SHP77 treated with DMSO at 0.1 percent for 48 hours (cell line): Measurements from ENCODE around the gene NSFL1C.

Experiments
- DNase-seq: peaks from one replicate; lab custom pipeline; 2025; lab: John Stamatoyannopoulos, UW

Gene NSFL1C

DNA sequence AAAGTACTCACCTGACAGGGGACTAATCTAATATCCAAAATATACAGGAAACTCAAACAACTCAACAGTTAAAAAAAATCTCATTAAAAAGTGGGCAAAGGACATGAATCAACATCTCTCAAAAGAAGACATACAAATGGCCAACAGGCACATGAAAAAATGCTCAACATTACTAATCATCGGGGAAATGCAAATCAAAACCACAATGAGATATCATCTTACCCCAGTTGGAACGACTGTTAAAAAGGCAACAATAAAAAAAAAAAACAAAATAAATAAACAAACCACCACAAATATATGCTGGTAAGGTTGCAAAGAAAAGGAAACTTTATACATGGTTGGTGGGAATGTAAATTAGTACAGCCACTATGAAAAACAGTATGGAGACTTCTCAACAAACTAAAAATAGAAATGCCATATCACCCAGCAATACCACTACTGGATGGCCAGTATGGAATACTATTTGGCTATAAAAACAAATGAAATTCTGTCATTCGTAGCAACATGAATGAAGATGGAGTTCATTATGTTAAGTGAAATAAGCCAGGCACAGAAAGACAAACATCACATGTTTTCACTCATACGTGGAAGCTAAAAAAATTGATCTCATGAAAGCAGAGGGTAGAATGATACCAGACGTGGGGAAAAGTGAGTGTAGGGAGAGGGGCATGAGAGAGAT, 17.9 kb upstream of the NSFL1C start:
- DNase-seq = no peak

DNA sequence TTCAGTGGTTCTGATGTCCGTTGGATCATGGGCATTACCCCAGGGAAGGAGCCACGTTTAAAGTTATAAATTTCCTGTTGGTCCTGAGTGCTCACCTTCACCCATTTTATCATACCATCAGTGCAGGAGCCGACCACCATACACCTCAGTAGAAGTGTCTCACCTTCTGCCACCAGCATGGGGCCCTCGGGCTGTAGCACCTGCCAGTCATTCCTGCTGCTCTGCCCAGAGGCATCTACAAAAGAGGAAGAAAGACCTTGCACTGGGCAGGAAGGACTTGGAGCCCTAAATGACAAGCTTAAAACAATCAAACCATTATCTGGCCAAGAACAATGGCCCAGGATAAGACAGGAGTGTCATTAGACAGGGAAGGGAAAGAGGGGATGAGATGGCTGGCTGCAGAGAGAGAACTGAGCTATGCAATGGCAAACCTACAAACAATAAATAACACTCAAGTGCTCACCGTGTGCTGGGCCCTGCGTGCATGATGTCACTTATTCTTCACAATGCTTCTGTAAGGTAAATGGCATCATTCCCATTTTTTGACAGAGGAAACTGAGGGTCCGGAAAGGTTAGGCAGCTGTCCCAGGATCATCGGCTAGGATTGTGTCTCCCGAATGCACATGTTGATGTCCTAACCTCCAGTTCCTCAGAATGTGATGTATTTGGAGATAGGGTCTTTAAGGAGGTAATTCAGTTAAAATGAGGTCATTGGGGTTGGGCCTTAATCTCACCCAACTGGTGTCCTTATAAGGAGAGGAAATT, 13.4 kb upstream of the NSFL1C start:
- DNase-seq = no peak

DNA sequence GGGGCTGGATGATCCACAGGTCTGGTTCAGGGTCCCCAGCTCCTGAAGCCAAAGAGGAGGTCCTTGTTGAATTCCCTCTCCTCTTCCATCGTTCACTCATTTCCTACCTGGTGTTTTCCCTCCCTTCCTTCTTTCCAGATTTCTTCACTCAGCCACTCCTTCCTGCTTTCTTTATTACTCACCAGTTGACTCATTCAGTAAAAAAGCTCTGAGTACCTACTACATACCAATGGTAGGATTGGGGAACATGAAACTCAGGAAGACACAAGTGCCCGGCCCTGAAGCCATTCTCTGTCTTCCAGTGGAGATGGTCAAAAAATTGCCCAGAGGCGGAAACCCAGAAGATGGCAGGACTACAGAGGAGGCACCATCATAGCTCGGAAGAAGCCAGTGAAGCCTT, 11.9 kb upstream of the NSFL1C start:
- no peak for DNase-seq

DNA sequence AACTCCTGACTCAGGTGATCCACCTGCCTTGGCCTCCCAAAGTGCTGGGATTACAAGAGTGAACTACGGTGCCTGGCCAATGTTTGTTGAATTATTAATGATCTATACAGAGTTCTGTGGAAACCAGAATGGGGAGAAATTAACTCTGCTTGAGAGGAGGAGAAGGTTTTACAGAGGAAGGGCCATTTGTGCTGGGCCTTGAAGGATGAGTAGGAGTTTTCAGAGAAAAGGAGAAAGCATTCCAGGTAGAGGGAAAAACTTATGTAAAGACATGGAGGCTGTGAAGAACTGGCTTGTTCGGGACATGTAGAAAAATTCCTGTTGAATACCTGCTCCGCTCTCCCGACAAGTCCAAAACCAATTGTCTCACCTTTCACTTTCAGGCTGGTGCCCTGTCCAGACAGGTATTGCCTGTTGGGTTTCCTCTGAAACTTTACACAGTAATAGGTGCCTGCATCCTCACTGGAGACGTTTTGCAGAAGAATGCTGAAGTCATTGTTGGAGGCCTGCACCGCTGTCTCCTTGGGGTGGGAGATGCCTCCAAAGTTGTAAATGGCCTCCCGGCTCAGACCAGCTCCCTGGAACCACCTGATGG, 11.3 kb upstream of the NSFL1C start:
- DNase-seq = no peak

DNA sequence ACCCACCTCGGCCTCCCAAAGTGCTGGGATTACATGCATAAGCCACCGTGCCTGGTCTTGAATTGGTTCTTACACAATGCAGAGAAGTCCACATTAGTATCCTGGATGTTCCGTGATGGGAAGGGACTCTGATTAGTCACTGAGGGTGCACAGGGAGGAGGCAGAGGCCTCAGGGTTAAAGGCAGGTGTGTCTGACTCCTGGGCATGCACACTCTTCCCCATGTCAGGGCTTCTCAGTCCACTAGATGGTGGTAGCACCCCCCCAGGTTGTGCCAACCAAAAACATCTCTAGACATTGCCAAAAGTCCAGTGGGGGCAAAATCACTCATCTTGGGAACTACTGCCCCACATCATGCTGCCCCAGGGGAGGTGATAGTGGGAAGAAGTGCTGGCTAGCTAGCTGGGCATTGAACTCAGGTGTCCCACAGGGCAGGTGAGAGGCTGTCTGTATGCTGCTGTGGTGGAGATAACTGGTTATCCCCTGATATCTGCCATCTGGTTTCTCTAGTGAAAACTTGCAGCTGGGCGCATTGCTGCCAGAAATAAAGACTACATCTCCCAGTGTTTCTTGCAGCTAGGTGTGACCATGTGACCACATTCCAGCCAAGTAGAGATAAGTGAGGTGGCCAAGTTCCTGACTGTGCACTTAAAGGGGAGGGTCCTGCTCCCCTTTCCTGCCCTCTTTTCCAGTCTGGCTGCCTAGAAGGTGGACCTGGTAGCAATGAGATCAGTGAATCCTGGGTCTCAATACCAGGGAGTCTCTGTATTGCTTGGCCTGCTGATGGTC, 8.4 kb upstream of the NSFL1C start:
- DNase-seq = no peak

DNA sequence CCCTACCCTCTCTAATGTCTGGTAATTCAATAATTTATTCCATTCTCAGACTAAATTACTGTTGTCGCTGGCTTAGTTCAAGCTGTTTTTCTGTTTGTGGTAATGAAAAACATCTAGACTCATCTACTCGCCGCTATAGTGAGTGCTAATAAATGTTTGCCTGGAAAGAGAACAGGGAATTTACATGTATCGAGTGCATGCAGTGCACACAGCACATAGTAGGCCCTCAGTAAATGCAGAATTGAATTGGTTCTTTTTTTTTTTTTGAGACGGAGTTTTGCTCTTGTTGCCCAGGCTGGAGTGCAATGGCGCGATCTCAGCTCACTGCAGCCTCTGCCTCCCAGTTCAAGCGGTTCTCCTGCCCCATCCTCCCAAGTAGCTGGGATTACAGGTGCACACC, 7.7 kb upstream of the NSFL1C start:
- DNase-seq = no peak

DNA sequence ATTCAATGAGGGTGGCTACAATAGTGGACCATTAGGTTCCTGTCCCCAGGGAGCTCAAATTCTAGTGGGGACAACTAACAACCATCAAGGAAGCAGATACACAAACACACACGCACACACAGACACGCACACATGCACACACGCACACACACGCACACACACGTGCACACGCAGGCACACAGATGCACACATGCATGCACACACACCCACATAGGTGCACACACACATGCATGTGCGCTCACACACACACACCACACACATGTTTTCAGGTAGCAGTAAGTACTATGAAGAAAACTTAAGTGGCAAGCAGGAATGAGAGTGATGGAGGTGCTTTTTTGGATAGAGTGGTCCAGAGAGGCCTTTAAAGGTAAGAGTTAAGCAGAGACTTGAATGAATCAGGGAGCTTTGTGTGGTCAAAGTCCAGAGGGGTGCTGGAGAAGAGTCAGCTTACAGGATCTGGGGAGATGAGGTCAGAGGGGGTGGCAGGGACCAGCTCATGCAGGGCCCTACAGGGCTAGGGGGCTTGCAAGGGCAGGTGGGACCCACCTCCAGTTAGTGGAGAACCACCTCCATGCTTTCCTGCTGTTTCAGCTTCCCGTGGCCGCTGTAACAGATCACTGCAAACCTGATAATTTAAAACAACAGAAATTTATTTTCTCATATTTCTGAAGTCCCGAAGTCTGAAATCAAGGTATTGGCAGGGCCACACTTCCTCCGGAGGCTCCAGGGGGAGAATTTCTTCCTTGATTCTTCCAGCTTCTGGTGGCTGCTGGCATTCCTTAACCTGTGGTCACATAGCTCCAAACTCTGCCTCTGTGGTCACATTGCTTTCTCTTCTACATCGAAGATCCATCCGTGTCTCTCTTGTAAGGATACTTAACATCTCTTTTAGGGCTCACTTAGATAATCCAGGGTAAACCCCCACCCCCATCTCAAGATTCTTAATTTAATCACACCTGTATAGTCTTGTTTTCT, 6.9 kb upstream of the NSFL1C start:
- DNase-seq = no peak

DNA sequence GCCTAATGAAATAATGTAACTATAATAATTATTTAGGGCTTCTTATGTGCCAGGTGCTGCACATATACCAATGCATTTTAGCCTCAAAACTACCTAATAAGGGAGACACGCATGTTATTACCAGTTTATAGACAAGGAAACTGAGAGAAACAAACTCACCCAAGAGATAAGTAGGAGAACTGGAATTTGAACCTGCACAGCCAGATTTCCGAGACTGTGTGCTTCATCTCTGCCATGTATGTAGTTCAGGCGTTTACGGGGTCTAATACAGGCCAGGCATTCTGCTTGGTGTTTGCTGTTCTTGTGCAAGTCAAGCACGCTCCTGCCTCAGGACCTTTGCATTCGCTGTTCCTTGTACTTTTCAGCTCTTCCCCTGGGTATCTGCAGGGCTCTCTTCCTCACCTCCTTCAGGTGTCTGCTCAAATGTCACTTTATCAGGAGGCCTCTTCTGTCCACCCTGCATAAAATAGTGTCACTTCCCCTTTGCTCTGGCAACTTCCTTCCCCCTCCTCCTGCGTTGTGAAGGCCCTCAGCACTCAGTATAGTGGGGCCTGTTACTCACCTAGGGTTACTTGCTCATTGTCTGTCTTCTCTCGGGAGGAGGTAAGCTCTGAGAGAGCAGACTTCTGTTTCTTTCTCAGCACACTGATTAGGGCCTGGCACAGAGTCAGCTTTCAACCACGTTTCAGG, 6.1 kb upstream of the NSFL1C start:
- no peak for DNase-seq

DNA sequence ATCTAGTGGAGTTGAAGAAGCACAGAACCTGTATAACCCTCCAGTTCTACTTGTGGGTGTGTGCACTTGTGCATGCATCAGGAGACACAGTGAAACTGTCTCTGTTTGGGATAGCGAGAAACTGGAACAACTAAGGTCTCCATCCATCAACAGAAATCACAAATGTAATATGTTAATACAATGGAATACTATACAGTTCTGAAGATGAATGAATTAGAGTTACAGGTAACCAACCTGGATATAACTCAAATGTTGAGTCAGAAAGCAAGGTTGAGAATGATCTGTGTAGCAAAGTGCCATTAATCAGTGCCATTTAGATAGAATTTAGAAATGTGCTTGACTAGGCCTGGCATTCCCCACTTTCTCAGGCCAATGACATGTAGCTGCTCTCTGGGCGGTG, 4.6 kb upstream of the NSFL1C start:
- DNase-seq = no peak

DNA sequence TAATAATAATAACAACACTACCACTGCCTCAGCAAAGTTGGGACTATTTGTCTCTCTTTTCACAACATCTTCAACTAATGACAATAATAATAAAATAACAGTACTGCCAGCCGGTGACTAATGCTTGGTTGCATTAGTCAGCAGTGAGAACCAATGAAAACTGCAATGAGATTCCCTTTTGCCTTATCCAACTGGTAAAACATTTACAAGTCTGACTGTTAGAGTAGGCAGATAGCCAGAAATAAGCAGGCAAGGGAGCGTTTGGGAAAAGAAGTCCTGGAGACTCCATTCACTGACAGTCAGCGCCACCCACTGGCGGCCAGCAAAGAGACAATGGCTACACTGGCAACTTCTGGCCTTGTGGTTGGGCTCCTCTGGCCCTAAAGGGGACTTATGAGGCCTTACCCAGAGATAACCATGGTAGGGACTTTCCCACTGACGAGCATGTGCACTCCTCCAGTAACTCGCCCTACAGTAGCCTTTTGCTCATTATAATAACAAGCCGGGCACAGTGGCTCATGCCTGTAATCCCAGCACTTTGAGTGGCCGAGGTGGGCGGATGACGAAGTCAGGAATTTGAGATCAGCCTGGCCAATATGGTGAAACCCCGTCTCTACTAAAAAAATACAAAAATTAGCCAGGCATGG, 3.4 kb upstream of the NSFL1C start:
- peak; percentile 82 for DNase-seq

DNA sequence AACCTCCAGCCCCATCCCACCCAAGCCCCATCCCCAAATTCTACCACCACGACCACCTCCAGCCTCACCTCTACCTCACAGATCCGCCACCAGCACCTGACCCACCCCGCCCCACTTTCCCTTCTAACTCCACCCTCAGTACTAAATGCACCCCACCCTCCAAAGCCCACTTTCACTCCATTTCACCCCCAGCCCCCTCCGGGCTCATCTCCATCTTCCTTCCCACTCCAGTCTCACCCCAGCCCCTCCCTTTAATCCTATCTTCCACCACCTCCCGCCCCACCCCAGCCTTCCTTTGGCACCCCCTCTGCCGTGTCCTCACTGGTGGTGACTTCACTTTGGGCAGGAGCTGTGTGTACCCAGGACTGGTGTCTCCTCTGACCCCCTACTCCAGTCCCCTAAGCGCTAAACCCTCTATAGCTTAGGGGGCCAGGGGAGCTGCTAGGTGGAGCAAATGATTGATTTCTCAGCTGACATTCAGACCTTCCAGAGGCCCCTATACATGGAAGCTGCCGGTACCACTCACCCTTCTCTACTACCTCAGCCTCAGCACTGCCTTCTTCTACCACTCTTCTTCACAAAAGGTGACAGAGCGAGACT, 2.8 kb upstream of the NSFL1C start:
- no peak for DNase-seq

DNA sequence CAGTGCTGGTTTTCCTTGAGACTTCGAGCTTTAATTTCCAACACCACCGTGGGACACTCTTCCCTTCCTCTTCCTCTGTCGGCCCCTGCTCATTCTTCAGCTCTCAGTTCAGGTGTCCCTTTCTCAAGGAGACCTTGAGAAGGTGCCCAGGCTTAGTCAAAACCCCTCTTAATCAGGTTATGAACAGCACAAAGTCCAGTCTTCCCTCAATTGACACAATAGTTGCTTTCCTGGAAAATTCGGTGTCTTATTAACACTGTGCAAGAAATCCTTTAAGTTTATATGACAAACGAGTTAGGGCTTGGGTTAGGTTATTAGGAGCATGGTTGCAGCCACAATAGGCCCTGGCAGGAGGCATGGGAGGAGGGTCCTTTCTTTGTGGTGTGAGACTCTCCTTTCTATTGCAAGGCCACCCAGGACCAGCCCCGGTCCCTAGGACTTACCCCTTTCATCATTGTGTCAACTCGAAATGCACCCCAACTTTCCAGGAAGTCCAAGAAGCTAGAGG, 1.5 kb upstream of the NSFL1C start:
- no peak for DNase-seq

DNA sequence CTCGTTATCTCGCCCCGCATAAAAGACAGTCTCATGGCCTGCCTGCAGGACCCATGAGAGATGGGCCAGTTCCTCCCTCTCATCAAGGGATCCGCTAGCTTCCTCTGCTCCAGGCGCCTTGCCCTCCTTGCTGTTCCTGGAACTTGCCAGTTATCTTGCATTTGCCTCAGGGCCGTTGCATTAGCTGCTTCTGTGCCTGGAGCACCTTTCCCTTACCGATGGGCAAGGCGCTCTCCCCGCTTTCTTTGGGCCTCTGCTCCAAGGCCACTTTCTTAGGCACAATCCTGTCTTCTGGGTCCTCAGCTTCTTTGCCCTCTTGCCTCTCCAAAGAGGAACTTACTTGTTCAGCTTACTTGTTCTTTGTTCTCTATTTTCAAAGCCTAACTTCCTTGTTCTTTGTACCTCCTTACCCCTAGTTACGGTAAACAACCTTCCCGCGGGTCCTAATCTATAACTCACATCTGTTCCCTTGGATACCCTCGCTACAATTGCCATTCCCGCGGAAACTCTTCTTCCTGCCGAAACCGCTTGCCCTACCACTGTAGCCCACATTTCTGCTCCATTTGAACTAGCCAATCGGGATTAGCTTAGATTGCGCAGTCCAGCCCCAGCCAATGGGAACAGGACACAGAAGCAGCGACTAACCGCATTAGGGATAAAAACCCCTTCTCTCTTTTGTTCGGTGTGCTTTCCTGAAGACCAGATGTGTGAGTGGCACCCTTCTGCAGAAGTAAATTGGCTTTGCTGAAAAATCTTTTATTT, 887 bp upstream of the NSFL1C start:
- DNase-seq = no peak

DNA sequence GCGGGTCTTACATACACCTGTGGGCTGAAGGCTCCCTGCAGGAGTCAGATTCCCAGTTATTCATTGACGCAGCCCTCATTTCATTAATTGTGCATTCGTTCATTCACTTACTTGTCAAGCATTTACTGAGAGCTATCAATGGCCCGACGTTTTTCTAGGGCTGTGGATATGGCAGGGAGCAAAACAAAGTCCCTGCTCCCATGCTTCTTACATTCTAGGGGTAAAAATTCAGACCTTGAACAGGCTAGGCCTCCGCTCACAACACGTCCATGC, 369 bp upstream of the NSFL1C start:
- DNase-seq = no peak

DNA sequence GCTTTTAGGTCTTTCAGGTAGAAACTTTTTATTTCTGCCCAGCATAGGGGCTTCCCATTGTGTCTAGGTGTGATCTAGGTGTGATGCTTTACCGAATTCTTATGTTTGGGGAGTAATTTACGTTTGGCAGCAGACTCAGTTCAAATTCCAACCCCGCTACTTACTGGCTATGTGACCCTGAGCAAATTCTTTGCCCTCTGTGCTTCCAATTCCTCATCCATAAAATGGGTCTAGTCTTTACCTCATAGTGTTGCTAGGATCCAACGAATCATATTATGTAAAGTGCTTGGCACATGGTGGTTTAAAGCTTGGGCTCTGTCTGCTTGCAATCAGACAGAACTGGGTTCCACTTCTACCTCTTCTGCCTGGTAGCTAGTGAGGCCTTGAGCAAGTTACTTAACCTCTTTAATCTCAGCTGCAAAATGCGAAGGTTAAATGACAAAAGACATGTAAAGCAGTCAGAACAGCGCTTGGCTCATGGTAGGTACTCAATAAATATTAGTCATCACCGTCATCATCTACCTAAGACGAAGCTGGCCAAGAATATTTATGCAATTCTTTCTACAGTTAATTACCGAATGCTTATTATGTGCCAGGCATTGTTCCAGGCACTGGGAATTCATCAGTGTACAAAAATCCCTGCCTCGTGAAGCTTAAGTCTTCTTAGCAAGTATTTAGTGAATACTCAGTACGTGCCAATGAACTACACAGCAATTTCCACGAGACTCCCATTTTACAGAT, 1.0 kb downstream of the NSFL1C start:
- DNase-seq = no peak

DNA sequence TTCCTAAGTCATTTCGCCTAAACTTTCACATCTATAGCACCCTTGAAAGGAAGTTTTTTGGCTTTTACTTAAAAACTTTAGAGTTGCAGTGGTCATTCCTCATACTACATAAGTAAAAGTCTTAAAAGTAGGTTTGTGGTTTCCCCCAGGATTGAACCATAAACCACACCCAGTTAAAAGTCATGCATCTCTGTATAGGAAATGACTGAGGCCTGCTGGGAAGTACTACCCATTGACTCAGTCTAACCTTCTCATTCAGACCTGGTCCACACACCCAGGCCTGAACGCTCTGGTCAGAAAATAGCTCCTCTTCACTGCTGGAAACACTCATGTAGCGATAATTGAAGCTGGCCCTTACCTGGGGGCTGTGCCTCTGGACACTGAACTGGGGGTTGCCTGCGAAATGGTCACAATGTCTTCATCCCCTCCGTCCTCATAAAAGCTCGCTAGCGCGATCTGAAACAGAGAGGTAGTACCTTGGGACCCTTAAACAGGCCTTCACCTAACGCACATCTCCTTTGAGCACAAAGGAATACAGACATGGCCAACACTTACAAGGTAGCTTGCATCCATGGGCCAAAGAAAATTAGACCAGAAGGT, 2.6 kb downstream of the NSFL1C start:
- no peak for DNase-seq

DNA sequence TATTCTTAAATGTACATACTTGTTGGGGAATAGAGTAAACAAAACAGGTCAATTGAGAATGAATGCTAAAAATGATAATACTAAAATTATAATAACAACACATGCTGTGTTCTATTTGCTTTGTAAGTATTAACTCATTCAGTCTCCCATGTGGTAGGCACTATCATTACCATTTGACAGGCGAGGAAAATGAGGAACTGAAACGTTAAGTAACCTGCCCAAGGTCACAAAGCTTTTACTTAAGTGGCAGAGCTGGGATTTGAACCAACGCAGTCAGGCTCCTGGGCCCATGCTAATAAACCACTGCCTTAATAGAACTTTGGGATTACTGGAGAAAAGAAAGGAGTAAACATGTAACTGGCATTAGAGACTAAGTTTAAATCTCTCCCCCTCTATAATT, 3.8 kb downstream of the NSFL1C start:
- DNase-seq = no peak

DNA sequence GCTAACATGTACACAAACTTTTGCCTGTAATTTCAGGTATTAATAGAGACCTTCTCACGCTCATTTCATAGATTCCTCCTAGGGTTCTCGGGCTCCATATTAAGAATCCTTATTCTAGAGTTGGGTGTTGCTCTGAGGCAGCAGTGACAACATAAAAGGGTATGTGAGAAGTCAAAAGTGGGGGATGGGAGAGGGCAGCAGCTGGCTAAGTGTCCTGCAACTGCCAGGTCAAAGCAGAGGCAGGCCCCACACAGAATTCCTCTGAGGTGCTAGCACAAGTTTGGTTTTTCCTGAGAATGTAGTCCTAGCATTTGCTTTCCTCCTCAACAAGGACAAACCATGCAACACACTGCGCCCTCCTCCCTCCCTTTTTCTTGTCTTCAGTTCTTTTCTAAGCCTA, 4.6 kb downstream of the NSFL1C start:
- DNase-seq = no peak
